GM10266 (cell line): ENCODE data around the gene NRTN.
"Not testable (repeated sequence)": the region's sequence is repeated elsewhere in the genome, so short reads cannot be mapped to it uniquely, and the experiment has no call there.

Experiments
- DNase-seq: peaks from one replicate; pipeline ENCODE4 v3.0.0; 2012; ENCODE audit errors: extremely low spot score
- TF ChIP-seq, protein P1 (sequence below): IDR thresholded peaks from 2 replicates; pipeline ENCODE4 v1.5.1; 2012; ENCODE audit warnings: mild to moderate bottlenecking, low read depth; ENCODE audit not compliant: control insufficient read depth, insufficient read depth; ENCODE audit errors: missing control alignments

The NRTN gene

GRCh38 chr19:5774921-5775320 is 29.9 kb upstream of the NRTN start:
- TF ChIP-seq, protein P1, sequence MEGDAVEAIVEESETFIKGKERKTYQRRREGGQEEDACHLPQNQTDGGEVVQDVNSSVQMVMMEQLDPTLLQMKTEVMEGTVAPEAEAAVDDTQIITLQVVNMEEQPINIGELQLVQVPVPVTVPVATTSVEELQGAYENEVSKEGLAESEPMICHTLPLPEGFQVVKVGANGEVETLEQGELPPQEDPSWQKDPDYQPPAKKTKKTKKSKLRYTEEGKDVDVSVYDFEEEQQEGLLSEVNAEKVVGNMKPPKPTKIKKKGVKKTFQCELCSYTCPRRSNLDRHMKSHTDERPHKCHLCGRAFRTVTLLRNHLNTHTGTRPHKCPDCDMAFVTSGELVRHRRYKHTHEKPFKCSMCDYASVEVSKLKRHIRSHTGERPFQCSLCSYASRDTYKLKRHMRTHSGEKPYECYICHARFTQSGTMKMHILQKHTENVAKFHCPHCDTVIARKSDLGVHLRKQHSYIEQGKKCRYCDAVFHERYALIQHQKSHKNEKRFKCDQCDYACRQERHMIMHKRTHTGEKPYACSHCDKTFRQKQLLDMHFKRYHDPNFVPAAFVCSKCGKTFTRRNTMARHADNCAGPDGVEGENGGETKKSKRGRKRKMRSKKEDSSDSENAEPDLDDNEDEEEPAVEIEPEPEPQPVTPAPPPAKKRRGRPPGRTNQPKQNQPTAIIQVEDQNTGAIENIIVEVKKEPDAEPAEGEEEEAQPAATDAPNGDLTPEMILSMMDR: no peak
- no peak for DNase-seq

DNA sequence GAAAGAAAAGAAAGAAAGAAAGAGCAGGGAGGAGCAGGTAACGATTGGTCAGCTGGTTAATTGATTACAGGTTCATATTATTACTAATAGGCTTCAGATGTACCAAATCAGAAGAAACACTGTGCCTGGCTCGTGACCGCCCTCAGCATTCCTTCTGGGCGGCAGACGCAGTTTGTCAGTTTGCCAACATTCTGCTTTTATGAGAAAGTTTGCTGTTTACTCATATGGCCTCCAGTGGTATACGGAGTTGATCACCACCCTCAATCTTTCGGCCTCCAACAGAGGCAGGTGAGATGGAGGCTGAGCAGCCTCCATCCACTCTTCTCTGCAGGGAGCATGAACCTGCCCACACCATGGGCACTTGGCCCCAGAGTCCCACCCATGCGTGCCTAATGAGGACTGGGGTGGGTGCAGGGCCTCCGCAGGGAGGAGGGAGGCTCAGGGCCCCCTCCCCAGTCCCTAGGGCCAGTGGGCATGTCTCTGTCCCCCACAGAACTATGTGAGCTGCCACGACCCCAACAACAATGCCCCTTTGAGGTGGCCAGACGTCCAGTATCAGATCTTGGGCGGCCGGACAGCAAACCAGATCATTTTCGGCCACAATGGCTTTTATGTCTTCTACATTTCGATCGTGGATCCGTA is 29.1 kb upstream of the NRTN start:
- no peak for DNase-seq

GRCh38 chr19:5778402-5778801 is 26.5 kb upstream of the NRTN start:
- no peak for DNase-seq
- TF ChIP-seq, protein P1: no peak

More for the DNA sequence above, 29.1 kb upstream of the NRTN start:
- TF ChIP-seq, protein P1: no peak

DNA sequence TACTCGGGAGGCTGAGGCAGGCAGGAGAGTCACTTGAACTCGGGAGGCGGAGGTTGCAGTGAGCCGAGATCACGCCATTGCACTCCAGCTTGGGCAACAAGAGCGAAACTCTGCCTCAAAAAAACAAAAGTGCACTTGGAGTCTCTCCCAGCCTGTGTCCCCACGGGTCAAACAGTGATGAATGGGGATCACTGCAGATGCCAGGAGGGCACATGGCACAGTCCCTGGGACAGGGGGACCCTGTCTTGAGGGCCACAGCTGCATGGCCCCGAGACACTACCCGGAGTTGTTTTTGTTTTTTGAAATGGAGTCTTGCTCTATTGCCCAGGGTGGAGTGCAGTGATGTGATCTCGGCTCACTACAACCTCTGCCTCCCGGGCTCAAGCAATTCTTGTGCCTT is 24.0 kb upstream of the NRTN start:
- not testable (repeated sequence) for DNase-seq

DNA sequence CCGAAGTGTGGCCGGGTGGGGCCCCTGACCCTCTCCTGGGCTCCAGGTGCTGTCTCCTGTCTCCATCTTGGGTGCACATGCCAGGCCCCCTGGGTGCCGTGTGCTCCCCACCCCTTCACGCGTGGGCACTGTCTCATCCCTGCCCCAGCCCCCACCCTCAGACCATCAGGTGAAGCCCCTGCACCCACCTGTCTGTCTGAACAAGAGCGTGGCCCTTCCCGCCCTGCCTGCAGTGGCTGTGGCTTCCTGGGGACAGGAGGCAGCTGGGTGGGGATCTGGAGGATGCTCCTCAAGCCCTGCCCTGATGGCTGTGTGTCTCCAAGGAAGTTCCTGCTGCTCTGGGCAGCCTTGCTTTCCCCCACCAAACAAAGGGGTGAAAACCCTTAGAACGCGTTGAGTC is 22.5 kb upstream of the NRTN start:
- no peak for DNase-seq

GRCh38 chr19:5782945-5783919 is 21.6 kb upstream of the NRTN start:
- TF ChIP-seq, protein P1: no peak
- DNase-seq: no peak

More for the DNA sequence above, 22.5 kb upstream of the NRTN start:
- TF ChIP-seq, protein P1: no peak

DNA sequence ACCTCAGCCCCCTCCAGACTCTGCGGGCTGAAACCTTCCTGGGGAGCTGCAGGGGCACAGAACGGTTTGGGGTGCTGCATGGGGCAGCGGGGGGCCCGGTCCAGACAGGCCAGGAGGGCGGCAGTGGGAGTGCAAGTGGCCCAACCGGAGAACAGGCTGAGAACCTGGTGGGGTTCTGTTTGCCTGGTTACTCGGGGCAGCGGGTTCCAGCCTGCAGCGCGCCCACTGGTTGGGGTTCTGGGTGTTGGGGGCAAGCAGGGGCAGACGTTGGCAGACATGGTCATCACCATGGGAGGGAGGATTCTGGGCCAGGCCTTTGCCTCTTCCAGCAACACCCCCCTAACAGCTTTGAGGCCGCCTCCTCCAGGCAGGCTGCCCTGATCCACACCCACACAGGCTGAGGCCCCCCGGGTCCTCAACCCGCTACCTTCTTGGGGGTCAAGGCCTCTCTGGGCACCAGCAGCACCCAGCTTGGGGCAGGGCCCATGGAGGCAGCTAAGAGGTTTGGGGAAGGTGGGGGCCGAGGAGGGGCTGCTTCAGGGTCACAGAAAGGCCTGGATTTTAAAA is 20.2 kb upstream of the NRTN start, which contains the start of gene PRR22:
Gene PRR22, minus strand, starts transcription at position 166 of the 567 bp plus-strand sequence. Its CDS starts 86 bp downstream, at position 80.
- TF ChIP-seq, protein P1: no peak

More for the DNA sequence above, 20.2 kb upstream of the NRTN start, which contains the start of gene PRR22:
- no peak for DNase-seq
